MCF 10A (cell line): Measurements from ENCODE around the gene OR2H1. TPM values are rescaled to one million over a fixed set of nuclear protein-coding genes. Genes with fewer than 3 reads are reported as not detected.

ENCODE experiments used
- BruUV-seq: library from RNA; stranded (reverse); fragments of 400-500 nt; replicated peaks from 2 replicates; lab custom pipeline; 2021; lab: Mats Ljungman, UMichigan
- CTCF ChIA-PET: fragments of 300-600 bp; sonication (Branson Sonifier 250); formaldehyde crosslinking; extraction: SDS; loops from one replicate; lab custom pipeline; 2021; ENCODE audit warnings: antibody characterized with exemption, inconsistent platforms; lab: Yijun Ruan, JAX
- POLR2A ChIA-PET: fragments of 300-600, 350-650 bp; sonication (Branson Sonifier 250); formaldehyde crosslinking; extraction: SDS; loops from one replicate; lab custom pipeline; 2020; ENCODE audit warnings: antibody characterized with exemption, inconsistent platforms; lab: Yijun Ruan, JAX
- DNase-seq: peaks from one replicate; pipeline ENCODE4 v3.0.0-alpha.2; 2018; ENCODE audit not compliant: unreplicated experiment
- H3K27ac Mint-ChIP-seq: one replicate; pipeline ENCODE4 v1.8.0; 2022; ENCODE audit warnings: mild to moderate bottlenecking, low read depth, mixed read lengths; ENCODE audit not compliant: unreplicated experiment
- H3K27me3 Mint-ChIP-seq: one replicate; pipeline ENCODE4 v1.8.0; 2022; ENCODE audit warnings: mixed read lengths; ENCODE audit not compliant: insufficient read depth, unreplicated experiment
- H3K36me3 Mint-ChIP-seq: one replicate; pipeline ENCODE4 v1.8.0; 2022; ENCODE audit warnings: mild to moderate bottlenecking, moderate library complexity, mixed read lengths; ENCODE audit not compliant: insufficient read depth, unreplicated experiment
- H3K4me1 Mint-ChIP-seq: one replicate; pipeline ENCODE4 v1.8.0; 2022; ENCODE audit warnings: mixed read lengths; ENCODE audit not compliant: insufficient read depth, unreplicated experiment
- H3K4me3 Mint-ChIP-seq: one replicate; pipeline ENCODE4 v1.8.0; 2022; ENCODE audit warnings: mild to moderate bottlenecking, moderate library complexity, mixed read lengths; ENCODE audit not compliant: unreplicated experiment
- H3K9me3 Mint-ChIP-seq: one replicate; pipeline ENCODE4 v1.8.0; 2022; ENCODE audit warnings: mixed read lengths; ENCODE audit not compliant: unreplicated experiment
- intact Hi-C: fragments of 100-400 bp; cut with micrococcal nuclease; formaldehyde crosslinking; loops from 2 replicates; pipeline ENCODE4 v1.14.1; 2022
- total RNA-seq: library from RNA; stranded (reverse); gene quantifications from 2 replicates; pipeline ENCODE4 v1.2.3, GENCODE V29; 2022
- TF ChIP-seq, protein P1 (sequence below): fragments of 200-600 bp; IDR thresholded peaks from one replicate; pipeline ENCODE4 v1.8.0; 2022; ENCODE audit warnings: antibody characterized with exemption, mild to moderate bottlenecking; ENCODE audit not compliant: unreplicated experiment

OR2H1 gene
- total RNA-seq, 1 experiment from 2014 or later, result not detected

DNA sequence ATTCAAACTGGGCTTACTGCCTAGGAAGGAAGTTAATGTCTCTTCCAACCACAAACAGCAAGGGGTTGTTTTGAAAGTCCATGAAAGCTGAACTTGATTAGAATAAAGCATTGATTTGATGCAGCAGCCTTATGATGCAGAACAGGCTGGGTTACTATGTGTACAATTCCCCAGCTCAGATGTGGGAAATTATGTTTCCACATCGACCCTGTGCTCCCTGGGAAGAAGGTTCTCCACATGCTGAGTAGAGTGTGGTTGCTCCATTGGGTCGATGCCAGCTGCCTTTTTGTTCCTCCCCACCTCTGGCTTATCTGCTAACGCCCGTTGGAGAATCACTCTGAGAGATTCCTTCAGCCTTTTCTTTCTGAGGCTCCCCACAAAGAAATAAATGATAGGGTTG, 29.6 kb downstream of the OR2H1 start:
- DNase-seq, result no peak
- ChIA-PET CTCF (no interaction called here), POLR2A (no interaction called here)
- no peak overlapping the region for H3K4me3 Mint-ChIP-seq
- peaks cover 13% of the 10 kb centered on the region for H3K27me3 Mint-ChIP-seq
- TF ChIP-seq, protein P1, sequence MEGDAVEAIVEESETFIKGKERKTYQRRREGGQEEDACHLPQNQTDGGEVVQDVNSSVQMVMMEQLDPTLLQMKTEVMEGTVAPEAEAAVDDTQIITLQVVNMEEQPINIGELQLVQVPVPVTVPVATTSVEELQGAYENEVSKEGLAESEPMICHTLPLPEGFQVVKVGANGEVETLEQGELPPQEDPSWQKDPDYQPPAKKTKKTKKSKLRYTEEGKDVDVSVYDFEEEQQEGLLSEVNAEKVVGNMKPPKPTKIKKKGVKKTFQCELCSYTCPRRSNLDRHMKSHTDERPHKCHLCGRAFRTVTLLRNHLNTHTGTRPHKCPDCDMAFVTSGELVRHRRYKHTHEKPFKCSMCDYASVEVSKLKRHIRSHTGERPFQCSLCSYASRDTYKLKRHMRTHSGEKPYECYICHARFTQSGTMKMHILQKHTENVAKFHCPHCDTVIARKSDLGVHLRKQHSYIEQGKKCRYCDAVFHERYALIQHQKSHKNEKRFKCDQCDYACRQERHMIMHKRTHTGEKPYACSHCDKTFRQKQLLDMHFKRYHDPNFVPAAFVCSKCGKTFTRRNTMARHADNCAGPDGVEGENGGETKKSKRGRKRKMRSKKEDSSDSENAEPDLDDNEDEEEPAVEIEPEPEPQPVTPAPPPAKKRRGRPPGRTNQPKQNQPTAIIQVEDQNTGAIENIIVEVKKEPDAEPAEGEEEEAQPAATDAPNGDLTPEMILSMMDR, result no peak
- intact Hi-C loops, result no loop called here
- no peaks in the 10 kb centered on the region for H3K9me3 Mint-ChIP-seq
- H3K27ac Mint-ChIP-seq, result no peak overlapping the region
- H3K4me1 Mint-ChIP-seq, result peaks cover 4% of the 10 kb centered on the region
- no peaks in the 10 kb centered on the region for H3K36me3 Mint-ChIP-seq
- no TSS peak for BruUV-seq

DNA sequence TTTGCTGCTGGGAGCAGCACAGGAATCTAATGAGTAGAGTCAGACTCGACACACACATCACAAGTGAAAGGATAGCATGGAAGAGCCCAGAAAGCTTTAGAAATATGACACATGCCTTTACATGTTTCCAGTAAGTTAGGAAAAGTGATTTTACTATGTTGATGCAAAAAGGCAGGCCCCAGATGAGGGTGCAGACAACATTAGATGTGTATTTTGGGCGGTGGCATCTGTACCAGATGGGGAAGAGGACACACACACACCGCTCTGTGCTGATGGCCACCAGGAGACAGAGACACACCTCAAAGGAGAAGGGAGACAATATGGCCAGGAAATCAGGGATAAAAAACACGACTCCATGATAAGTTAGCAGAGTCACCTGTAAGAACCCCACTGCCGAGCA, 30.2 kb downstream of the OR2H1 start:
- BruUV-seq, result no TSS peak
- TF ChIP-seq, protein P1, result no peak
- Mint-ChIP-seq H3K4me1 (peaks cover 4% of the 10 kb centered on the region), H3K27me3 (peaks cover 13% of the 10 kb centered on the region), H3K9me3 (no peaks in the 10 kb centered on the region), H3K4me3 (no peak overlapping the region), H3K27ac (no peak overlapping the region), H3K36me3 (no peaks in the 10 kb centered on the region)
- ChIA-PET CTCF (no interaction called here), POLR2A (no interaction called here)
- no peak for DNase-seq
- intact Hi-C loops, result no loop called here

DNA sequence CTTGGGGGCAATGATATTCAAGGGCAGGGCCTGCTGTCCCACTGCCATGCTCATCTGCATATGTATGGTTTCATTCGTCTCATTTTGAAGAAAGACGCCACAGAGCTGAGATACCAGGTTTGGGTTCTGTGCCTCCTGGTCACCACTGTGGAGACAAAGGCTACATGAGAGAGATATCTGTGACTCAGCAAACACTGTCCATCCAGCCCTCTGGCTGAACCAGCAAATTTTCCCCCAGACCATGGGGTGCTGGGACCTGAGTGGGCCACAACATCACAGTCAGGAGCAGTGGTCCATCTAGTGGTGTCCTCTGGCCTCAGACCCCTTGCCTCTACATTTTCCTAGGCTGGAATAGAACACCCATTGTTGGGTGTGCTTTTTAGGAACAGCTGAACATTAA, 30.7 kb downstream of the OR2H1 start, which contains the start of gene MAS1L:
Gene MAS1L (minus strand): TSS at position 297 of the 400 bp plus-strand sequence. CDS start 54 bp downstream, at position 243.
- no peaks in the 10 kb centered on the region for H3K36me3 Mint-ChIP-seq
- ChIA-PET CTCF (no interaction called here), POLR2A (no interaction called here)
- TF ChIP-seq, protein P1, result no peak
- DNase-seq, result no peak
- H3K27ac Mint-ChIP-seq, result no peak within 1 kb of the TSS
- no TSS peak for BruUV-seq
- no peak within 1 kb of the TSS for H3K4me3 Mint-ChIP-seq
- intact Hi-C loops, result no loop called here
- peaks cover 4% of the 10 kb centered on the region for H3K4me1 Mint-ChIP-seq
- peaks cover 13% of the 10 kb centered on the region for H3K27me3 Mint-ChIP-seq
- H3K9me3 Mint-ChIP-seq, result no peaks in the 10 kb centered on the region

DNA sequence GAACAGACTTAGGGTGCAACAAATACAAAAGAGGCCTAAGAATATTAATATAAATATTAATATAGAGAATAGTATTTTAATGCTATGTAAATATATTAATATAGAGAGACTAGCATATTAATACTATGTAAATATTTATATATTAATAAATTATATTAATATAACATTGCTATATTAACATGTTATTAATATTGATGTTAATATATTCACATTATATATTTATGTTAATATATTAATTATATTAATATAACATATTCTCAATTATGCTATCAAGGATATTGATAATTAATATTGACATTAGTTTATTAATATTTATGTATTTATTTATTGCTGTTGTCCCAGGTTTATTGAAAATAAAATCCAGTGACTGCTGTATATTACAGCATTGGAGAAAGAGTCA, 31.9 kb downstream of the OR2H1 start:
- Mint-ChIP-seq H3K36me3 (no peaks in the 10 kb centered on the region), H3K27ac (no peak overlapping the region), H3K4me1 (peaks cover 4% of the 10 kb centered on the region), H3K27me3 (peaks cover 20% of the 10 kb centered on the region), H3K9me3 (no peaks in the 10 kb centered on the region), H3K4me3 (no peak overlapping the region)
- TF ChIP-seq, protein P1, result no peak
- no peak for DNase-seq
- BruUV-seq, result no TSS peak
- CTCF ChIA-PET, result no interaction called here
- intact Hi-C loops, result no loop called here
- POLR2A ChIA-PET, result no interaction called here
